KMS-11 (cell line): ENCODE data around the gene HPSE2.

Experiments used
- H2AFZ ChIP-seq: fragments of 200-600 bp; sonication (generic); 2 replicates; pipeline ENCODE4 v1.6.1; 2016; ENCODE audit warnings: antibody characterized with exemption, mixed run types, low read depth
- H3K27ac ChIP-seq: fragments of 200-600 bp; sonication (generic); 2 replicates; pipeline ENCODE4 v1.6.1; 2016; ENCODE audit warnings: mild to moderate bottlenecking, mixed run types
- H3K27me3 ChIP-seq: fragments of 200-600 bp; sonication (generic); 2 replicates; pipeline ENCODE4 v1.6.1; 2017; ENCODE audit warnings: mild to moderate bottlenecking, low read depth, mixed run types, moderate library complexity; ENCODE audit not compliant: insufficient read depth
- H3K36me3 ChIP-seq: fragments of 200-600 bp; sonication (generic); 2 replicates; pipeline ENCODE4 v1.6.1; 2017; ENCODE audit warnings: mild to moderate bottlenecking, mixed run types; ENCODE audit not compliant: insufficient read depth
- H3K4me1 ChIP-seq: fragments of 200-600 bp; sonication (generic); 2 replicates; pipeline ENCODE4 v1.6.1; 2016; ENCODE audit warnings: mild to moderate bottlenecking, low read depth, mixed run types; ENCODE audit not compliant: poor library complexity, severe bottlenecking
- H3K4me2 ChIP-seq: fragments of 200-600 bp; sonication (generic); 2 replicates; pipeline ENCODE4 v1.7.0; 2016; ENCODE audit warnings: mild to moderate bottlenecking, mixed run types
- H3K4me3 ChIP-seq: fragments of 200-600 bp; sonication (generic); IDR thresholded peaks from 2 replicates; pipeline ENCODE4 v1.6.1; 2017; ENCODE audit warnings: low read depth, low read length, mixed read lengths; ENCODE audit not compliant: insufficient read depth
- H3K79me2 ChIP-seq: fragments of 200-600 bp; sonication (generic); 2 replicates; pipeline ENCODE4 v1.6.1; 2016; ENCODE audit warnings: low read depth, mixed run types; ENCODE audit not compliant: insufficient read depth
- H3K9ac ChIP-seq: fragments of 200-600 bp; sonication (generic); 2 replicates; pipeline ENCODE4 v1.6.1; 2016; ENCODE audit warnings: mild to moderate bottlenecking, mixed run types
- H4K20me1 ChIP-seq: fragments of 200-600 bp; sonication (generic); 2 replicates; pipeline ENCODE4 v1.6.1; 2016; ENCODE audit warnings: mild to moderate bottlenecking, mixed run types; ENCODE audit not compliant: insufficient read depth
- TF ChIP-seq, protein P1 (sequence below): fragments of 200-600 bp; sonication (generic); conservative IDR thresholded peaks from 2 replicates; pipeline ENCODE4 v1.6.1; 2017; ENCODE audit warnings: low read depth, mild to moderate bottlenecking, antibody characterized with exemption, low read length, moderate library complexity, mixed read lengths

The HPSE2 gene

DNA sequence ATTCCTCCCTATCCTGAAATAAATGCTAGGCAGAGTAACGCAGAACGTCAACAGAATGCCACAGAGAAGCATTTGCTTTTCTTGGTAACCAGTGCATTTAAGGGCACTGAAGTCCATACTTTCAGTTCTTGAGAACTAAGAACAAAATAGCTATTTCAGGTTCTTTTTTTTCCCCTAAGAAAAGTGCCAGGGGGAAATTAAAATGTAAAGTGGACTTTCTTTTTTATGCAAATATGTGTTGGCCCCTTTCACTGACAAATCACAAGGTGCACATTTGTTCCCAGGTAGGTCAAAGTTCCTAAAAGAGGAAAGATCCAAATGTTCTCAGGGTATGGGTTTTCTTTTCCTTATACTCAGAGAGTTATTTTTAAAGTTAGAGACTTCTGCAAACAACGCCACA lies 151.5 kb downstream of the HPSE2 start:
- Histone ChIP-seq H3K4me3 (no peak overlapping the region), H3K27ac (no peak overlapping the region), H3K79me2 (no peaks in the 10 kb centered on the region), H4K20me1 (no peaks in the 10 kb centered on the region), H3K9ac (no peak overlapping the region), H2AFZ (no peak overlapping the region), H3K27me3 (no peaks in the 10 kb centered on the region), H3K36me3 (no peaks in the 10 kb centered on the region), H3K4me1 (no peaks in the 10 kb centered on the region), H3K4me2 (no peak overlapping the region)
- TF ChIP-seq, protein P1, sequence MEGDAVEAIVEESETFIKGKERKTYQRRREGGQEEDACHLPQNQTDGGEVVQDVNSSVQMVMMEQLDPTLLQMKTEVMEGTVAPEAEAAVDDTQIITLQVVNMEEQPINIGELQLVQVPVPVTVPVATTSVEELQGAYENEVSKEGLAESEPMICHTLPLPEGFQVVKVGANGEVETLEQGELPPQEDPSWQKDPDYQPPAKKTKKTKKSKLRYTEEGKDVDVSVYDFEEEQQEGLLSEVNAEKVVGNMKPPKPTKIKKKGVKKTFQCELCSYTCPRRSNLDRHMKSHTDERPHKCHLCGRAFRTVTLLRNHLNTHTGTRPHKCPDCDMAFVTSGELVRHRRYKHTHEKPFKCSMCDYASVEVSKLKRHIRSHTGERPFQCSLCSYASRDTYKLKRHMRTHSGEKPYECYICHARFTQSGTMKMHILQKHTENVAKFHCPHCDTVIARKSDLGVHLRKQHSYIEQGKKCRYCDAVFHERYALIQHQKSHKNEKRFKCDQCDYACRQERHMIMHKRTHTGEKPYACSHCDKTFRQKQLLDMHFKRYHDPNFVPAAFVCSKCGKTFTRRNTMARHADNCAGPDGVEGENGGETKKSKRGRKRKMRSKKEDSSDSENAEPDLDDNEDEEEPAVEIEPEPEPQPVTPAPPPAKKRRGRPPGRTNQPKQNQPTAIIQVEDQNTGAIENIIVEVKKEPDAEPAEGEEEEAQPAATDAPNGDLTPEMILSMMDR = no peak

- H3K36me3 ChIP-seq = no peaks in the 10 kb centered on the region
Observed at GRCh38 chr10:99080275-99080945, 155.2 kb downstream of the HPSE2 start.

DNA sequence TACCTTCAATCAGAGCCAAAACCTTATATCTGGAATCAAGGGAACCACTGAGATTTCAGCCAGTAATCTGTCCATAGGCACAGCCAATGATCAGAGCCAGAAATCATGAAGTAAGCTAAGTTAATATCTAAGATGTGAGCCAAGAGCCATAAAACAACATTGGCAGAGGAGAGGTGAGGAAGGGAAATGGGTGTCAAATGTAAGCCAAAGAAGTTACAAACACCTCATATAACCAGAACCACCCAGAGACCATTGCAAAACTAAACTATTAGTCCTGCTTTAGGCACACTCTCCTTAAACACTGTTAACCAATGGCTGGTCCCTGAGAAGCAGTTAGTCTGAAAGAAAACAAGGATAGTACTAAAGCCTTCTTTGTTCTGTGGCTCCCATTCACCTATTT lies 173.1 kb downstream of the HPSE2 start:
- no peak overlapping the region for H2AFZ ChIP-seq
- TF ChIP-seq, protein P1 = no peak
- no peak overlapping the region for H3K9ac ChIP-seq

More at GRCh38 chr10:99080275-99080945, 155.2 kb downstream of the HPSE2 start:
- Histone ChIP-seq H3K27ac (no peak overlapping the region), H3K4me3 (no peak overlapping the region), H3K79me2 (no peaks in the 10 kb centered on the region), H3K4me2 (no peak overlapping the region), H4K20me1 (no peaks in the 10 kb centered on the region), H3K9ac (no peak overlapping the region), H2AFZ (no peak overlapping the region), H3K27me3 (no peaks in the 10 kb centered on the region), H3K4me1 (no peaks in the 10 kb centered on the region)
- TF ChIP-seq, protein P1 = no peak

GRCh38 chr10:99058762-99059161 lies 176.9 kb downstream of the HPSE2 start:
- TF ChIP-seq, protein P1 = no peak
- no peaks in the 10 kb centered on the region for H3K27me3 ChIP-seq
- no peak overlapping the region for H3K4me2 ChIP-seq
- H2AFZ ChIP-seq = no peak overlapping the region
- H3K4me1 ChIP-seq = no peaks in the 10 kb centered on the region
- no peak overlapping the region for H3K27ac ChIP-seq
- no peaks in the 10 kb centered on the region for H4K20me1 ChIP-seq
- H3K4me3 ChIP-seq = no peak overlapping the region
- H3K9ac ChIP-seq = no peak overlapping the region
- H3K79me2 ChIP-seq = no peaks in the 10 kb centered on the region
- no peaks in the 10 kb centered on the region for H3K36me3 ChIP-seq

More for the DNA sequence above, 173.1 kb downstream of the HPSE2 start:
- H3K79me2 ChIP-seq = no peaks in the 10 kb centered on the region
- H4K20me1 ChIP-seq = no peaks in the 10 kb centered on the region
- no peaks in the 10 kb centered on the region for H3K4me1 ChIP-seq
- no peak overlapping the region for H3K4me3 ChIP-seq
- H3K4me2 ChIP-seq = no peak overlapping the region
- H3K27ac ChIP-seq = no peak overlapping the region
- H3K36me3 ChIP-seq = no peaks in the 10 kb centered on the region
- no peaks in the 10 kb centered on the region for H3K27me3 ChIP-seq
